Mesothelial cell of epicardium (in vitro differentiated cells): ENCODE results near the gene SPRY4. TPM values are rescaled to one million over a fixed set of nuclear protein-coding genes. Genes with fewer than 3 reads are reported as not detected.
A peak's percentile ranks its signal among the peaks of the same experiment; 100 is the strongest.
"Not testable (repeated sequence)": the region's sequence is repeated elsewhere in the genome, so short reads cannot be mapped to it uniquely, and the experiment has no call there.

ENCODE experiments used
- DNase-seq, 2 experiments: peaks; one replicate each; pipeline ENCODE4 v3.0.0; 2021; ENCODE audit warnings: low spot score in 2 of 2; ENCODE audit not compliant: unreplicated experiment in 2 of 2
- H3K27ac Mint-ChIP-seq: 2 replicates; pipeline ENCODE4 v1.8.0; 2021; ENCODE audit warnings: mixed read lengths
- H3K27me3 Mint-ChIP-seq: 2 replicates; pipeline ENCODE4 v1.8.0; 2021; ENCODE audit warnings: low read depth, mixed read lengths
- H3K36me3 Mint-ChIP-seq: 2 replicates; pipeline ENCODE4 v1.8.0; 2021; ENCODE audit warnings: mixed read lengths
- H3K4me1 Mint-ChIP-seq: 2 replicates; pipeline ENCODE4 v1.8.0; 2021; ENCODE audit warnings: mixed read lengths
- H3K4me3 Mint-ChIP-seq: 2 replicates; pipeline ENCODE4 v1.8.0; 2021; ENCODE audit warnings: mild to moderate bottlenecking, moderate library complexity, mixed read lengths
- H3K9me3 Mint-ChIP-seq: 2 replicates; pipeline ENCODE4 v1.8.0; 2021; ENCODE audit warnings: mixed read lengths
- total RNA-seq: library from RNA; stranded (reverse); gene quantifications from 3 replicates; pipeline ENCODE4 v1.2.1, GENCODE V29; 2021
- TF ChIP-seq, protein P1 (sequence below): fragments of 200-600 bp; sonication (generic); IDR thresholded peaks from one replicate; pipeline ENCODE4 v1.5.0; 2021; ENCODE audit warnings: antibody characterized with exemption; ENCODE audit not compliant: unreplicated experiment

SPRY4 gene
- total RNA-seq, 1 donor from 2014 or later: 21.5 TPM

- peak; percentile 59 to 76 for DNase-seq
- Mint-ChIP-seq H3K4me1 (peaks cover 18% of the 10 kb centered on the region), H3K27ac (peak overlapping the region; percentile 93), H3K4me3 (peak overlapping the region; percentile 73), H3K9me3 (no peaks in the 10 kb centered on the region), H3K27me3 (peaks cover 30% of the 10 kb centered on the region), H3K36me3 (no peaks in the 10 kb centered on the region)
- TF ChIP-seq, protein P1, sequence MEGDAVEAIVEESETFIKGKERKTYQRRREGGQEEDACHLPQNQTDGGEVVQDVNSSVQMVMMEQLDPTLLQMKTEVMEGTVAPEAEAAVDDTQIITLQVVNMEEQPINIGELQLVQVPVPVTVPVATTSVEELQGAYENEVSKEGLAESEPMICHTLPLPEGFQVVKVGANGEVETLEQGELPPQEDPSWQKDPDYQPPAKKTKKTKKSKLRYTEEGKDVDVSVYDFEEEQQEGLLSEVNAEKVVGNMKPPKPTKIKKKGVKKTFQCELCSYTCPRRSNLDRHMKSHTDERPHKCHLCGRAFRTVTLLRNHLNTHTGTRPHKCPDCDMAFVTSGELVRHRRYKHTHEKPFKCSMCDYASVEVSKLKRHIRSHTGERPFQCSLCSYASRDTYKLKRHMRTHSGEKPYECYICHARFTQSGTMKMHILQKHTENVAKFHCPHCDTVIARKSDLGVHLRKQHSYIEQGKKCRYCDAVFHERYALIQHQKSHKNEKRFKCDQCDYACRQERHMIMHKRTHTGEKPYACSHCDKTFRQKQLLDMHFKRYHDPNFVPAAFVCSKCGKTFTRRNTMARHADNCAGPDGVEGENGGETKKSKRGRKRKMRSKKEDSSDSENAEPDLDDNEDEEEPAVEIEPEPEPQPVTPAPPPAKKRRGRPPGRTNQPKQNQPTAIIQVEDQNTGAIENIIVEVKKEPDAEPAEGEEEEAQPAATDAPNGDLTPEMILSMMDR: no peak
Measured at GRCh38 chr5:142356716-142357468, 32.1 kb upstream of the SPRY4 start.

- no peak for DNase-seq
- no peaks in the 10 kb centered on the region for H3K36me3 Mint-ChIP-seq
- peak overlapping the region; percentile 87 for H3K27ac Mint-ChIP-seq
- peak overlapping the region; percentile 73 for H3K4me3 Mint-ChIP-seq
- TF ChIP-seq, protein P1: no peak
- no peaks in the 10 kb centered on the region for H3K9me3 Mint-ChIP-seq
- peaks cover 18% of the 10 kb centered on the region for H3K4me1 Mint-ChIP-seq
- H3K27me3 Mint-ChIP-seq: peaks cover 30% of the 10 kb centered on the region
Measured at GRCh38 chr5:142356349-142356715, 31.5 kb upstream of the SPRY4 start.

DNA sequence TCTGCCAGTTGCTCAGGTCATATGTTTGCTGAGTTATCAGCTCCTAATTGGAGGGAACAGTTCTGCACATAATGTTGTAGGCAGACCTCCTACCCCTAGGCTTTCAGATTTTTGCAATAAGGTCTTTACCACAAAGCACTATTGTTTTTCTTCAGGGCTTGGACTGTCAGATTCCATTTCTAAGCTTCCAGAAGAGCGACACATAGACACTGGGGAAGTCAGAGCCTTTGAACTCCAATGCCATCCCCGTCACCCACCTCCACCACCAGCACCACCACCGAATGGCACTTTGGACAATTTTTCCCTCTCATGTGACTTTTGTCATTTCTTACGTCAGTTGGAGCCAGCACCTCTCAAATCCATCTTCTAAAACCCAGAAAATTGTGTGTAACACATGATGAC, 28.3 kb upstream of the SPRY4 start:
- Mint-ChIP-seq H3K4me1 (peaks cover 9% of the 10 kb centered on the region), H3K27ac (no peak overlapping the region), H3K4me3 (no peak overlapping the region), H3K36me3 (no peaks in the 10 kb centered on the region), H3K27me3 (peaks cover 7% of the 10 kb centered on the region), H3K9me3 (peaks cover 4% of the 10 kb centered on the region)
- DNase-seq: no peak
- TF ChIP-seq, protein P1: no peak

- TF ChIP-seq, protein P1: no peak
- DNase-seq: no peak
- Mint-ChIP-seq H3K9me3 (peaks cover 18% of the 10 kb centered on the region), H3K4me1 (peaks cover 6% of the 10 kb centered on the region), H3K4me3 (no peak overlapping the region), H3K27me3 (no peaks in the 10 kb centered on the region), H3K36me3 (peaks cover 9% of the 10 kb centered on the region), H3K27ac (no peak overlapping the region)
Measured at GRCh38 chr5:142350021-142350420, 25.2 kb upstream of the SPRY4 start.

DNA sequence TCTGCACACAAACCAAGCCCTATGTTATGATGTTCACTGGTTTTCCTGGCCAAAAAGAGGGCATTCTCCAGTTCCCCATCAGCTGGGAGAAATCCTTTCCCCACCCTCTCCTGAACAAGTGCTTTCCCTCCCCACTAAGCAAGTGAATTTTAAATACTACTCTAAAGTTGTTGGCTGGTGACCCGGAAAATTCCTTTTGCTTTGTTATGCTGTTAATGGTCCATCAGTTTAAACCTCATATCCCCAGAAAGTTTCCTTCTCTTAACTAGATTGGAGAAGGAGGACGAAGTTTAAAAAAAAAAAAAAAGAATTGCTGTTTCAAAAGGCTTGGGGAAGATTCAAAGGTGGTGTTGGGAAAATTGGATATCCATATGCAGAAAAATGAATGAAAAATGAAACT, 21.9 kb upstream of the SPRY4 start:
- Mint-ChIP-seq H3K36me3 (peaks cover 17% of the 10 kb centered on the region), H3K4me1 (no peaks in the 10 kb centered on the region), H3K27me3 (no peaks in the 10 kb centered on the region), H3K4me3 (no peak overlapping the region), H3K27ac (no peak overlapping the region), H3K9me3 (peaks cover 37% of the 10 kb centered on the region)
- TF ChIP-seq, protein P1: no peak
- no peak for DNase-seq

- peaks cover 40% of the 10 kb centered on the region for H3K9me3 Mint-ChIP-seq
Measured at GRCh38 chr5:142344915-142345314, 20.1 kb upstream of the SPRY4 start.

More at GRCh38 chr5:142344915-142345314, 20.1 kb upstream of the SPRY4 start:
- H3K27ac Mint-ChIP-seq, H3K4me1 Mint-ChIP-seq, DNase-seq, H3K27me3 Mint-ChIP-seq, H3K4me3 Mint-ChIP-seq: not testable (repeated sequence)
- H3K36me3 Mint-ChIP-seq: peaks cover 20% of the 10 kb centered on the region
